Renal cortical epithelial cell (primary cell): Measurements from ENCODE around the gene TRMT112. TPM values are rescaled to one million over a fixed set of nuclear protein-coding genes. Genes with fewer than 3 reads are reported as not detected.
A peak's percentile ranks its signal among the peaks of the same experiment; 100 is the strongest.

ENCODE experiments used
- DNase-seq: peaks from one replicate; pipeline ENCODE4 v3.0.0-alpha.2; 2011; ENCODE audit warnings: low read depth
- total RNA-seq: library from RNA; depleted of rRNA; stranded (reverse); fragments of >200 nt; gene quantifications from 2 replicates; pipeline ENCODE4 v1.2.3, GENCODE V29; 2014

The TRMT112 gene
- total RNA-seq, 1 donor from 2014 or later: 96.8 TPM

- no peak for DNase-seq
Measured at GRCh38 chr11:64275841-64276240, 41.5 kb downstream of the TRMT112 start.

GRCh38 chr11:64275031-64275800 lies 42.1 kb downstream of the TRMT112 start:
- DNase-seq: no peak

- DNase-seq: peak; percentile 99
Measured at GRCh38 chr11:64269540-64270220, 47.7 kb downstream of the TRMT112 start.

DNA sequence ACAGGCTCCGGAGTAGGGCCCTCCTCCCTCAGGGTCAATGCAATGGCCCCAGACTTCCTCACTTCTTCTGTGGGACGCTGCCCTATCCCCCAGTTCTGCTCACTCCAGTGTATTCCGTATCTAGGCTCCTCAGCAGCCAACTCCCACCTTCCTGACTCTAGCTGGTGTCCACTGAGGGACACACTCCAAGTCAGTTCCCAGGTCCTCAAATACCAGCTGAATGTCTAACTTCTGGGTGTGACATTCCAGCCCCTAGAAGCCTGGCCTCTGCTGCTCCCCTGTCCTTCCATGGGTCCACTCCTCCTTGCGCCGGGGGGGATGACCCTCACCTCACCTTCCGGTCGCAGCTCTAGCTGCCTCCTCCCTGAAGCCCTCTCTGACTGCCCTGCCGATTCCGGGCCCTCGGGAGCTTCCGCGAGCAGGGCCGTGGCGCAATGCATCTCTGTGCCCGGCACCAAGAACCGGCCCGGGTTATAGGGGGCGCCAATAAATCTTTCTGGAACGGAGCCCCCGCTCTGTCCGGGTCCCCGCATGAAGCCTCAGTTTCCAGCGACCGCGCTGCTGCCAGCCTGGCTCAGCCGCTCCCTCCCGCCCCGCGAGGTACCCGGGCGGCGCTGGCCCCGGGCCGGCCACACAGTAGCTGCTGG lies 48.3 kb downstream of the TRMT112 start:
- peak; percentile 16 for DNase-seq

DNA sequence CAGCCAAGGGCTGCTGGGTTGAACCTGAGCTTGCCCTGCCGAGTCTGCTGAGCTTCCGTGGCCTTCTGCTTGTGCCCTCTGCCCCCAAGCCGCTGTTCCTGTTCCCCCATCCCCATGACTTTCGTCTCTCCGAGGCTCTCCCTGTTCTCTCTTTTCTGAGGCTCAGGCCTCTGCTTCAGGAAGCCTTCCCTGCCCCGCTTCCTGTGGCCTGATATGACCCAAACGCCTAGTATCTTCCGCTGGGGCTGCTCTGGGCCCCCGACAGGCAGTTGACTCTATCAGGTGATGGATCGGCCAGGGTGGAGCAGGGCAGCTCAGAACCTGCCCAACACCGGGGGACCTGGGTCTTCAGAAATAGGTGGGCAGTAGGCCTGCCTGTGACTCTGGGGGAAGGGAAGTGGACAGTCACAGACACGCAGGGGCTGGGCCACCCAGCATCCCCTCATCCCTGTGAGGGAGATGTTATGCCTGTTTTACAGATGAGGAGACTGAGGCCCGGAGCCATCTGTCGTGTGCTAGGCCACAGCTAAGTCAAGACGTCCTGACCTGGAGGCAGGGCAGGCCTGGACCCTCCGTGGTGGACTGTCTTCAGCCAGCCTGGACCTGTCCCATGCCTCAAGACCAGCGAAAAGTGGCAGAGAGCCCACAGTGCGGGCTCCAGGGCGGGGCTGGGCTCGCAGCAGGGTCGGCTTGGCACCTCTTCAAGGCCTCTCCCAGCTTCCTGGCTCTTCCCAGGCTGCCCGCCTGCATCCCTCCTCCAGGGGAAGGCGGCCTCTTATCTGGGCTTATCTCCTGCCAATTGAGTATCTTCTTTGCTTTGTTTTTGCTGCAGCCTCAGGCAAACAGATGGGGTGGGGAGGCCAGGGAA lies 49.1 kb downstream of the TRMT112 start:
- DNase-seq: no peak

DNA sequence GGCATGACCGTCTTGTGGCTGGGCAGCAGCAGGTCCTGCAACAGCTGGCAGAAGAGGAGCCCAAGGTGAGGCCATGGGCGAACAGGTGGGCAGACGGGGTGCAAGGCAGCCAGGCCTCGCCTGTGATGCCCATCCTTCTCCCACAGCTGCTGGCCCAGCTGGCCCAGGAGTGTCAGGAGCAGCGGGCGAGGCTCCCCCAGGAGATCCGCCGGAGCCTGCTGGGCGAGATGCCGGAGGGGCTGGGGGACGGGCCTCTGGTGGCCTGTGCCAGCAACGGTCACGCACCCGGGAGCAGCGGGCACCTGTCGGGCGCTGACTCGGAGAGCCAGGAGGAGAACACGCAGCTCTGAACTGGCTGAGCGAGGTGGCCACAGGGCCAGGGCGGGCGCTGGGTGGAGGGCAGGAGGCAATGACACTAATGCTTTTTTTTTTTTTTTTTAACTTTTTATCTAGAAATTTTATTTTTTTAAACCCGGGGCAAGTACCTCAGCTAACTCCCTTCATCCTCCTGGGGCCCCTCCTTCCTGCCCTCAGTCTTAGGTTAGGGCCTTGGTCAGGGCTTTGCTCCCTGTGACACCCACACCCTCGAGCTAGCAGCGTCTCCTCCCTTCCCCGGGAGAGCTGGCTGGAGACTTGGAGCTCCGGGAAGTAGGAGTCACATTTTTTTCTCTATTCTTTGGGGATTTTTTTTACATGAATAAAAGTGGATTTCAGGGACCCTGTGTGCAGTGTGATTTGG lies 50.0 kb downstream of the TRMT112 start:
- DNase-seq: no peak

Other genes with a start within 250 kb of the TRMT112 start
- gene MACROD1, start 151.4 kb downstream of the TRMT112 start, total RNA-seq: 9.3 and 18.4 TPM in 2 replicates
- gene STIP1, start 131.4 kb downstream of the TRMT112 start, total RNA-seq: 174 and 201 TPM in 2 replicates
- 0.17 TPM in 1 of 2 replicates, not detected in the other for gene FERMT3, start 110.8 kb downstream of the TRMT112 start, total RNA-seq
- gene TRPT1, start 91.4 kb downstream of the TRMT112 start, total RNA-seq: 37.0 and 68.8 TPM in 2 replicates
- 39.2 and 107 TPM in 2 replicates for gene NUDT22, start 91.3 kb downstream of the TRMT112 start, total RNA-seq
- gene DNAJC4, start 87.0 kb downstream of the TRMT112 start, total RNA-seq: 2.6 and 9.2 TPM in 2 replicates
- gene VEGFB, start 83.0 kb downstream of the TRMT112 start, total RNA-seq: 6.1 and 14.7 TPM in 2 replicates
- gene FKBP2, start 76.5 kb downstream of the TRMT112 start, total RNA-seq: 57.5 and 64.3 TPM in 2 replicates
- gene PPP1R14B, start 70.6 kb downstream of the TRMT112 start, total RNA-seq: 131 and 369 TPM in 2 replicates
- gene PLCB3, start 66.0 kb downstream of the TRMT112 start, total RNA-seq: 29.7 and 44.3 TPM in 2 replicates
- gene BAD, start 32.9 kb downstream of the TRMT112 start, total RNA-seq: 66.7 and 93.4 TPM in 2 replicates
- 9.9 and 18.9 TPM in 2 replicates for gene GPR137, start 31.7 kb downstream of the TRMT112 start, total RNA-seq
- not detected in 2 replicates for gene KCNK4, start 26.3 kb downstream of the TRMT112 start, total RNA-seq
- not detected in 2 replicates for gene CATSPERZ, start 17.2 kb downstream of the TRMT112 start, total RNA-seq
- gene ESRRA, start 12.0 kb downstream of the TRMT112 start, total RNA-seq: 54.0 and 72.4 TPM in 2 replicates
- gene PRDX5, start 562 bp upstream of the TRMT112 start, total RNA-seq: 209 and 400 TPM in 2 replicates
- 0.55 and 2.4 TPM in 2 replicates for gene CCDC88B, start 22.6 kb upstream of the TRMT112 start, total RNA-seq
- gene RPS6KA4, start 41.6 kb upstream of the TRMT112 start, total RNA-seq: 46.0 and 49.3 TPM in 2 replicates
- not detected in 2 replicates for gene SLC22A11, start 238.4 kb upstream of the TRMT112 start, total RNA-seq